DLD1 (cell line): ENCODE results near the gene SNX20.

Experiments
- in situ Hi-C: cut with HindIII; loops from 2 replicates; pipeline ENCODE4 v1.10.0; 2017; ENCODE audit warnings: low sequenced_read_pairs

Gene SNX20

GRCh38 chr16:50705436-50706110 lies 24.5 kb upstream of the SNX20 start:
- in situ Hi-C loops: no loop called here

GRCh38 chr16:50704245-50704644 lies 23.1 kb upstream of the SNX20 start:
- in situ Hi-C loops: no loop called here

GRCh38 chr16:50702725-50703124 lies 21.6 kb upstream of the SNX20 start:
- in situ Hi-C loops: no loop called here

GRCh38 chr16:50699326-50700159 lies 18.4 kb upstream of the SNX20 start:
- in situ Hi-C loops: no loop called here

- in situ Hi-C loops: no loop called here
Measured at GRCh38 chr16:50697881-50698767, 17.0 kb upstream of the SNX20 start.

GRCh38 chr16:50697421-50697715 lies 16.3 kb upstream of the SNX20 start:
- in situ Hi-C loops: no loop called here

- in situ Hi-C loops: no loop called here
Measured at GRCh38 chr16:50696575-50697420, 15.7 kb upstream of the SNX20 start.

- in situ Hi-C loops: no loop called here
Measured at GRCh38 chr16:50696126-50696525, 15.0 kb upstream of the SNX20 start.

- in situ Hi-C loops: no loop called here
Measured at GRCh38 chr16:50695017-50696000, 14.2 kb upstream of the SNX20 start.

- in situ Hi-C loops: no loop called here
Measured at GRCh38 chr16:50694206-50694605, 13.1 kb upstream of the SNX20 start.

GRCh38 chr16:50692999-50693781 lies 12.1 kb upstream of the SNX20 start, which contains the start of gene NOD2:
TSS of gene NOD2 (plus strand) at chr16:50693606. CDS start at chr16:50699496, 5,890 bp downstream.
- in situ Hi-C loops: no loop called here

- in situ Hi-C loops: no loop called here
Measured at GRCh38 chr16:50692644-50692998, 11.5 kb upstream of the SNX20 start.

GRCh38 chr16:50690177-50690576 lies 9.1 kb upstream of the SNX20 start:
- in situ Hi-C loops: no loop called here

- in situ Hi-C loops: no loop called here
Measured at GRCh38 chr16:50688867-50689266, 7.8 kb upstream of the SNX20 start.

GRCh38 chr16:50688083-50688482 lies 7.0 kb upstream of the SNX20 start:
- in situ Hi-C loops: no loop called here

- in situ Hi-C loops: no loop called here
Measured at GRCh38 chr16:50685462-50686063, 4.5 kb upstream of the SNX20 start.

- in situ Hi-C loops: no loop called here
Measured at GRCh38 chr16:50684823-50685461, 3.8 kb upstream of the SNX20 start.
